Prostate gland (tissue), 2 donors: Measurements from ENCODE around the gene PML.

ENCODE experiments used
- CTCF ChIP-seq, 4 experiments: fragments of 200-600 bp in 2 of 4; fragments of 450-650 bp in 2 of 4; sonication (generic) in 2 of 4; IDR thresholded peaks; 1 replicate in 3 of 4; 2 replicates in 1 of 4; pipeline ENCODE4 v1.5.1; 2016 to 2019; ENCODE audit warnings: antibody characterized with exemption in 4 of 4, mild to moderate bottlenecking in 2 of 4, moderate library complexity in 2 of 4
- POLR2A ChIP-seq: fragments of 450-650 bp; IDR thresholded peaks from one replicate; pipeline ENCODE4 v1.6.1; 2016; ENCODE audit warnings: antibody characterized with exemption, mild to moderate bottlenecking
- POLR2AphosphoS5 ChIP-seq: sonication (generic); formaldehyde crosslinking; IDR thresholded peaks from one replicate; pipeline ENCODE4 v1.6.1; 2017; ENCODE audit warnings: antibody characterized with exemption

DNA sequence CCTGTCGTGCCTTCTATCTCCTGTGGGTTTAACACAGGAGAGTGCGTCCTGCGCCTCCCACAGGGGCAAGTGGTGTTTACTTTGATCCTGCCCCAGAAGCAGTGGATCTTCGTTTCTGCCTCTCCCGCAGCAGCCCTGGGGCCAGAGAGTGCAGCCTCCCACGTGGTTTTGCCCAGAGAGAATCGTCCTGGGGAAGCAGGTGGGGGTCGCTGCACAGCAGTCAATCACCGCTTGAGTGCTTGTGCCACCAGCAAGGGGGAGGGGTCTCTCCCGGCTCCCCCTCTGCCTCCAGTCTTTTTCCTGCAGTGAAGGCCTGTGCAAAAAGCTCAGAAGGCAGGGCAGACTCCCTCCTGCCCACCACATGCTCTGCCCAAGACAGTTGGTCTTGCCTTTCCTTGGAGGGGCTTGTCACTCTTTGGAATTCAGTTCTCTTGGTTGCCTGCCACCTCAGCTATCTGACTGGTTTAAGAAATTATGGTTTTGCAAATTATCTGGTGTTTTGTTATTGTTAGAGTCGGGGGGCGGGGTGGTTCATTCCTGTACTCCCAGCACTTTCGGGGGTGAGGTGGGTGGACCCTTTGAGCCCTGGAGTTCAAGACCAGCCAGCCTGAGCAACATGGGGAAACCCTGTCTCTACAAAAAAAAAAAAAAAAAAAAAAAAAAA lies 29.3 kb upstream of the PML start:
- TF ChIP-seq CTCF (IDR thresholded peaks at IDR 0.05) (peak in 1 of 4 experiments; percentile 8), POLR2A (no peak), POLR2AphosphoS5 (no peak)
